HG02973 (cell line): ENCODE results near the gene RBBP8.
"Not testable (repeated sequence)": the region's sequence is repeated elsewhere in the genome, so short reads cannot be mapped to it uniquely, and the experiment has no call there.

Experiments
- ATAC-seq: cut with Tn5 transposase; IDR thresholded peaks from one replicate; pipeline ENCODE4 v1.9.1; 2021; ENCODE audit warnings: moderate library complexity; ENCODE audit not compliant: unreplicated experiment

RBBP8 gene

DNA sequence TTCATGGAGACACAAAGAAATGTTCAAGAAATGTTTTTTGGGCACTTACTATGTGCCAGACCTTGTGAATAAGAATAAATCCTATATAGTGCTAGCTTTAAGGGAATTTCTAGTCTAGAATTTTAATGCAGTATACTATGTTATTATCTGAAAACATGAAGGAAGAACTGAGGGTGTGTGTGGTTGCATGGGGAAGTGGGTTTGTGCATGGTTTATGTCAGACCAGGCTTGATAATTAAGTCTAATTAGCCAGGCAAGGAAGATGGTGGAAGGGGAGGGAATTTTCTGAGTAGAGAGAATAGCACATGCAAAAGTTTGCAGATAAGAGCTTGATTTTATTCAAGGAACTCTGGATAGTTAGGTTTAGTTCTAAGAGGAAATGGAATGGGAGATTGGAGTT, 6.5 kb downstream of the RBBP8 start:
- ATAC-seq = no peak

DNA sequence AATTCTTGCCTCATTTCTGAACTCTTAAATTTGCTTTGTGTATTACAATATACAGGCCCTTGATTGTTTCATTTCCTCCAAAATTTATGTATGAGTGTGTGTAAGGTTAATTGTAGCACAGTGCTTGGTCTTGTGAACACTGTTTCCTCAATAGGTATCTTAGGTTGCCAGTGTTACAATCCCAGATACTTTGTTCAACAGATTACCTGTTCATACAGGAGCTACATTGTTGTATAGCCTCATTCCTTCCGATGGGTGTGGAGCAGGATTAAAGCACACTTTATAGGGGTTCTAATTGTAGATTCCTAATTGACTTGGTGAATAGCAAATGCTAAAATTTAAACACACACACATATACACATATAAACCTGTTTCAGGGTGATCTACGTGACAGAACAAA, 10.7 kb downstream of the RBBP8 start:
- no peak for ATAC-seq

- ATAC-seq = no peak
These were observed 13.1 kb downstream of the RBBP8 start for GRCh38 chr18:22946217-22946616.

- no peak for ATAC-seq
These were observed 13.7 kb downstream of the RBBP8 start for GRCh38 chr18:22946846-22947245.

DNA sequence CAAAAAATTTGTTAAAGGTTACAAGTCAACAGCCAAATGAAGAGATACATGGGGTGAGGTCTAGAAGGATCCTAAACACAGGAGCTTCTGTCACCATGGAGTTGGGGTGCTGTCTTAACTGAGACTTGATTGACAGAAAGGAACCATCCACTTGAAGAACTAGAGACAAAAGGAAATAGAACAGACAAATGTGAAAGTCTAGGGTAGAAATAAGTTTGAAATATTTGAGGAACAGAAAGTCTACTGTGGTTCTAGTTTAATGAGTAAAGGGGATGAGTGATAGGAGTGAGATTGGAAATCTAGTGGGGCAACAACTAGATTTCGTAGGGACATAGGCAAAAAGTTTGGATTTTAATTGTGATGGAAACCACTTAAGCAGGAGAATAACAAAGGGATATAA, 18.7 kb downstream of the RBBP8 start:
- no peak for ATAC-seq

- no peak for ATAC-seq
These were observed 19.4 kb downstream of the RBBP8 start for GRCh38 chr18:22952525-22952924.

GRCh38 chr18:22953982-22954381, 20.9 kb downstream of the RBBP8 start:
- ATAC-seq = not testable (repeated sequence)

- no peak for ATAC-seq
These were observed 23.1 kb downstream of the RBBP8 start for GRCh38 chr18:22956226-22956625.

DNA sequence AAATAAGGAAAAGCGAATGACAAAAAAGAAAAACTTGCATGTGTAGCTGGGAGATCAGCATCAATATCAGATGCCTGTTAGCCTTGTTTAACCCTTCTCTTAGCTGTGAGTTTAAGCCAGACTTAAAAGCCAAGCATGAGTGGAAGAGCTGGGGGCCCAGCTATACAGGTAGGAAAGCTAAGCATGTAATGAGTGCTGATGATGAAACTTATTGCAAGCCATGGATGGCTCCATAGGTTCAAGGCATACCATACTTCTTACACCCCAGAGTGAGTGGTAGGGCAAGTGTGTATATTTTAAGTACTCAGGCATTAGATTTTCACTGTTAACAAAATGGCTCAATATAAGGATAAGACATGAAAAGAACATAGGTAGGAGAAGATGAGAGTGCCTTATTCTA, 28.0 kb downstream of the RBBP8 start:
- ATAC-seq = no peak

GRCh38 chr18:22962004-22962403, 28.9 kb downstream of the RBBP8 start:
- no peak for ATAC-seq

DNA sequence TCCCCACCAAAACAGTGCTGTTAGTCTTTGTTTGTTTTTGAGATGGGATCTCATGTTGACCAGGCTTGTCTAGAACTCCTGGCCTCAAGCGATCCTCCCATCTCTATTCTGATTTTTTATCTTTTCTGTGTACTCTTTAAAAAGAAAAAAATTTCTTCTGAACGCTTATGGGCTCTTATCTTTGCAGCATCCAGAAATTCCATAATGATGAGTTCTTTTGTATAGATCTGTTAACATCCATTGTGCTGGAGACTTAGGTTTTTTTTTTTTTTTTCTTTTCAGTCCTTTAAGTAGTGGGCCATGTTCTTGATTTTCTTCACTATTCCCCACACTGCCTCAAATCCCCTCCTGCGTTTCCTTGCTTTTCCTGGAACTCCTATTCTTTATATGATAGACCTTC, 31.0 kb downstream of the RBBP8 start:
- no peak for ATAC-seq

- ATAC-seq = no peak
These were observed 31.6 kb downstream of the RBBP8 start for GRCh38 chr18:22964722-22965121.

GRCh38 chr18:22971038-22971437, 37.9 kb downstream of the RBBP8 start:
- ATAC-seq = no peak

DNA sequence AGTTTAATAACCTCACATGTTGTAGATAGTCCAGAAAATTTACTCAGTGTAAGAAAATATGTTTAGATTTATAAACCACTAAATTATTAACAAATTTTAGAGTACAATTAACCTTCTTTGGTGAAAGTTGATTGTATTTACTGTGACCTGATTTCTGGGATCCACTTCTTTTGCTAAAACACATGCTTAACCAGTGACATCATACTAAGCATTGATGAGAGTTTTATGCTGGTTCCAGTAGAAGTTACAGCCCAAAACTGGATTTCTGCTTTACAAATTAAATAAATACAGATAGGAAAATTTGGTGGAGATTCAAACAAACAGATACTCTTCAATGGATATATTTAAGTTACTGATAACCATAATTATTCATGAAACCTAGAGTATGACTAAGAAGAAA, 40.9 kb downstream of the RBBP8 start:
- no peak for ATAC-seq

DNA sequence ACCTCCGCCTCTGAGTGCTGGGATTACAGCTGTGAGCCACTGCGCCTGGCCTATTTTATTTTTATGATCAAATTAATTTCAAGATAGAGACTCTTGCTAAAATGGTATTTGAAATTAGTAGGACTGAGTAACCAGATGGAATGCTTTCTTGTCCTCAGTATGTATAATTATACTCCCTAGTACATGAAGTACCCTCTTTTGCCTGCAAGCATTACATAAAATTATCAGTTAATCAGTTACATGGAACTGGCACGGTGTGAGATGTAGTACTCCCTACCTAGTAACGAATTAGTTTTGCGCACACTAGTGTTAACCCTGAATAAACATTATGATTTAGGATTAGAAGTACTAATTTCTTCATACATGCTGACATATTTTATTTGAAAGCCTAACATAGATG, 41.6 kb downstream of the RBBP8 start:
- no peak for ATAC-seq

DNA sequence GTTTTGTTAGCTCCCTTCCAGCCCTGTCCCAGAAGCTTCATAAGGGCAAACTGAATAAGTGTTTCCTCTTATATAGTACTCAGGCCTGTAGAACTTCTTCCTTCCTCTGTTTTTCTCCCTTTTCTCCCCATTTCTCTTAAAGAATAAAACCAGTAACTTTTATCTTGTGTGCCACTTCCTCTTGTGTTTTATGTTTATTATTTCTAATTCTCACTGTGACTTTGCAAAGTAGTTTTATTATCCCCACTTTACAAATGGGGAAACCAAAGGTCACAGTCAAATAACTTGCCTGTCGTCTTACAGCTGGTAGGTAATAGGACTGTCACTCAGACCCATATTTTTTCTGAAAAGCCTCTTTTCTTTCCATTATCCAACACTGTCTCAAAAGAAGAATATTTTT, 42.4 kb downstream of the RBBP8 start:
- no peak for ATAC-seq

DNA sequence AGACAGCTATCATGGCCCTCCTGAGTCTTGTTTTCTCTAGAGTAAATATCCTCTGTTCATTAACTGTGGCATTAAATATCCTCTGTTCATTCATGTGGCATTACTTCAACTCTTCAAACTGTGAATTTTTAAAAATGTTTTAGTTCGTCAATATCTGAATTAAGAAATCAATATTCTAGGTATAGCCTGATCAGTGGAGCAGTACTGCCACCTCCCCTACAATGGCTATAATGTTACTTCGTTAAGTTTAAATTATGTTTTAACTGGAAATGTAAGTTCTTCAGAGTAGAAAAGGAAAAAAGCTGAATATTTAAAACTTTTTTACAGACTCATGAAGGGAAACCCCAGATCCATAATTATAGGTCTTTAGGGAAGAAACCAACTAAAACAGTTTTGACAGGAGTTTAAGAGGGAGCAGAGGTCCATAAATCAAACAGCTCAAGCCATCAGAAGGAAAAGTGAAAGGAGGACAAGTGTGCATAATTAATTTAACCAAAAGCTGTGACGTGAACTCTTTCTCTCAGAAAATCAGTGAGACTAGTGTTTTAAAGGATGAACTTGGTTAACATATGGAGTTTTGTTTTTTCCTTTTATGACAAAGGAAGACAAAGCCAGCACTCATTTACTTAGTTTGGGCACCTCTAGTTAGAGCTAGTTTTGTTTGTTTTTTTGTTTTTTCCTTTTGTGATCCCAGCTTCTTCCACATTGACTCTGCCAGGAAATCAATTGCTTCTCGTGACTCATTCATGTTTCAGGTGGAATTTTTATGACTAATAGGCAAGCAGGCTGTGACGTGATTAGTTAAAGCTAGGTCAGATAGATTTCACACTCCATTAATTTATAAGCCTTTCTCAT, 44.9 kb downstream of the RBBP8 start:
- no peak for ATAC-seq

DNA sequence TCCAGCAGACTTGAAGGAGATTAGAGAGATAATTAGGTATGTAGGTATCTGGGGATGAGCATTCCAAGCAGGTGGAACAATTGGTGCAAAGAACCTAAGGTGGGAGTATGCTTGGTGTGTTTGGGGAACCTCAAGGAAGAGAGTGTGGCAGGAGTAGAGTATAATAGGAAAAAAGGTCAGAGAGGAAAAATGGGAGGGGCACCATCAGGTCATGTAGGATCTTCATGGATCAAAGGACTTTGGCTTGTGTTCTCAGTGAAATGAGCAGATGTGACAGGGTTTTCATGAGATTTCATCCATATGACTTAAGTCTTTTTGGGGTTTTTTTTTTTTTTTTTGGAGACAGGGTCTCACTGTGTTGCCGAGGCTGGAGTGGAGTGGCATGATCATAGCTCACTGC, 47.3 kb downstream of the RBBP8 start:
- ATAC-seq = no peak

DNA sequence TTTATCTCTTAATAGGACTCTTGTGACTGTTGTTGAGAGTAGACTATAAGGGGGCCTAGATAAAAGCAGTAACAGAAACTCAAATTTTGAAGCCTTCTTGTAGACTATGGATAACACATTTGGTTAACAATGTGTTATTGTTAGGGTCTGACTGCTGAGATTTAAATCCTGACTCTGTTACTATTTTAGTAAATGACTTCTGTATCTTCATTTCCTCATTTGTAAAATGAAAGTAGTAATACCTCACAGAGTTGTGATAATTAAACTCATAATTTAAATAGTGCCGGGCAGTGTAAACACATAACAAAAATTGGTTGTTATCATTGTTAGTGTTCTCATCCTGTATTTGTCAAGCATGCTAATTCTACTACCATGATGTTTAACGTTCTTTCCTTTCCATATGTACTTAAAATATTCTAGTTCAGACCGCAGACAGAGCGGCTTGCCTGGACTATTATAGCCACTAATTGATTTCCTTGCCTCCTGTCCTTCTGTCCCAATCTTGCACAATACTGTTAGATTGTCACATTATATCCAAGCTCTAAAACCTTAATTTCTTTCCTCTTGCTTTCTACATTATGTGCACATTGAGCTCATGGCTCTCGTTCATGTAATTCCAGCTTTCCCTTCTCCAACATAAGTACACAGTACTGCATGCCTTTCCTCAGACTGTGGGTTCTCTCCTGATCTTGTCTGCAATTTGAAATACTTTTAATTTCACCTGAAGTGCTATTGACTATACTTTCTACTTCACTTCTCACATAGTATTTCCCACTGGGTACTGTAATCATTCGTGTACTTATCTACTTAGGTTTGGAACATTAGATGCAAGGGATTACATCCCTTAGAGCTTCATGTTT, 48.4 kb downstream of the RBBP8 start:
- no peak for ATAC-seq

GRCh38 chr18:22983175-22983574, 50.0 kb downstream of the RBBP8 start:
- ATAC-seq = no peak

GRCh38 chr18:22985250-22985649, 52.1 kb downstream of the RBBP8 start:
- no peak for ATAC-seq

GRCh38 chr18:22987547-22988189, 54.5 kb downstream of the RBBP8 start:
- ATAC-seq = no peak
